H9 (cell line): ENCODE data around the gene ITPA. TPM values are rescaled to one million over a fixed set of nuclear protein-coding genes. Genes with fewer than 3 reads are reported as not detected.

Experiments used
- DNase-seq: peaks from one replicate; pipeline ENCODE4 v3.0.0-alpha.2; 2017
- H2AFZ ChIP-seq: one replicate; pipeline ENCODE4 v1.6.1; 2013; ENCODE audit warnings: mild to moderate bottlenecking, low read length, control low read depth, moderate library complexity
- H2AK5ac ChIP-seq: 2 replicates; pipeline ENCODE4 v1.6.1; 2013; ENCODE audit warnings: low read length, control low read depth, mixed read lengths; ENCODE audit not compliant: insufficient read length
- H2BK120ac ChIP-seq: one replicate; pipeline ENCODE4 v1.6.1; 2013; ENCODE audit warnings: low read depth, mild to moderate bottlenecking, low read length, control low read depth, inconsistent platforms; ENCODE audit not compliant: poor library complexity, severe bottlenecking
- H2BK12ac ChIP-seq: 2 replicates; pipeline ENCODE4 v1.6.1; 2013; ENCODE audit warnings: low read length, control low read depth, mixed read lengths, low read depth; ENCODE audit not compliant: insufficient read length
- H2BK15ac ChIP-seq: 2 replicates; pipeline ENCODE4 v1.6.1; 2013; ENCODE audit warnings: low read depth, low read length, control low read depth
- H2BK20ac ChIP-seq: one replicate; pipeline ENCODE4 v1.6.1; 2013; ENCODE audit warnings: low read depth, mild to moderate bottlenecking, low read length, control low read depth, inconsistent platforms; ENCODE audit not compliant: poor library complexity, severe bottlenecking
- H2BK5ac ChIP-seq: 2 replicates; pipeline ENCODE4 v1.6.1; 2013; ENCODE audit warnings: low read length, control low read depth, mixed read lengths; ENCODE audit not compliant: insufficient read length
- H3K14ac ChIP-seq: 2 replicates; pipeline ENCODE4 v1.6.1; 2013; ENCODE audit warnings: low read length, control low read depth; ENCODE audit not compliant: insufficient read depth
- H3K18ac ChIP-seq: 2 replicates; pipeline ENCODE4 v1.6.1; 2013; ENCODE audit warnings: low read depth, mild to moderate bottlenecking, mixed read lengths, low read length, control low read depth; ENCODE audit not compliant: insufficient read length
- H3K23ac ChIP-seq: 2 replicates; pipeline ENCODE4 v1.6.1; 2013; ENCODE audit warnings: low read length, control low read depth, mixed read lengths, low read depth; ENCODE audit not compliant: insufficient read length
- H3K23me2 ChIP-seq: 2 replicates; pipeline ENCODE4 v1.6.1; 2013; ENCODE audit warnings: low read depth, mild to moderate bottlenecking, mixed read lengths, low read length, control low read depth; ENCODE audit not compliant: insufficient read length, poor library complexity, severe bottlenecking
- H3K27ac ChIP-seq: 2 replicates; pipeline ENCODE4 v1.5.1; 2013; ENCODE audit warnings: low read length, control low read depth, mixed read lengths, low read depth; ENCODE audit not compliant: insufficient read length
- H3K27me3 ChIP-seq: 2 replicates; pipeline ENCODE4 v1.6.1; 2013; ENCODE audit warnings: low read length, control low read depth, inconsistent platforms; ENCODE audit not compliant: insufficient read depth
- H3K4ac ChIP-seq: 2 replicates; pipeline ENCODE4 v1.6.1; 2013; ENCODE audit warnings: low read depth, mild to moderate bottlenecking, control low read depth, inconsistent platforms, low read length, moderate library complexity
- H3K4me1 ChIP-seq: 2 replicates; pipeline ENCODE4 v1.6.1; 2013; ENCODE audit warnings: low read length, control low read depth, inconsistent platforms; ENCODE audit not compliant: insufficient read depth
- H3K4me2 ChIP-seq: 2 replicates; pipeline ENCODE4 v1.6.1; 2013; ENCODE audit warnings: low read length, control low read depth, mixed read lengths; ENCODE audit not compliant: insufficient read length, insufficient read depth
- H3K56ac ChIP-seq: 2 replicates; pipeline ENCODE4 v1.6.1; 2013; ENCODE audit warnings: low read depth, mild to moderate bottlenecking, mixed read lengths, low read length, control low read depth; ENCODE audit not compliant: insufficient read length
- H3K79me1 ChIP-seq: 2 replicates; pipeline ENCODE4 v1.6.1; 2013; ENCODE audit warnings: low read depth, mild to moderate bottlenecking, moderate library complexity, low read length, control low read depth, inconsistent platforms; ENCODE audit not compliant: insufficient read depth, poor library complexity, severe bottlenecking
- H3K79me2 ChIP-seq: 2 replicates; pipeline ENCODE4 v1.6.1; 2013; ENCODE audit warnings: low read length, control low read depth, inconsistent platforms; ENCODE audit not compliant: insufficient read depth
- H3K9ac ChIP-seq: 2 replicates; pipeline ENCODE4 v1.6.1; 2013; ENCODE audit warnings: low read length, control low read depth, mixed read lengths; ENCODE audit not compliant: insufficient read length; ENCODE audit errors: extremely low read depth
- H3K9me3 ChIP-seq: one replicate; pipeline ENCODE4 v1.6.1; 2013; ENCODE audit warnings: low read depth, low read length, inconsistent platforms; ENCODE audit not compliant: control insufficient read depth
- H3T11ph ChIP-seq: one replicate; pipeline ENCODE4 v1.6.1; 2013; ENCODE audit warnings: mild to moderate bottlenecking, low read length, control low read depth, inconsistent platforms
- H4K20me1 ChIP-seq: one replicate; pipeline ENCODE4 v1.6.1; 2013; ENCODE audit not compliant: control insufficient read depth, insufficient read length, insufficient read depth
- H4K5ac ChIP-seq: 2 replicates; pipeline ENCODE4 v1.6.1; 2013; ENCODE audit warnings: low read depth, mild to moderate bottlenecking, mixed read lengths, low read length, control low read depth; ENCODE audit not compliant: insufficient read length
- H4K8ac ChIP-seq: replicated peaks from 2 replicates; pipeline ENCODE4 v1.6.1; 2013; ENCODE audit warnings: low read length, control low read depth, mixed read lengths, low read depth; ENCODE audit not compliant: insufficient read length
- H4K91ac ChIP-seq: 2 replicates; pipeline ENCODE4 v1.6.1; 2013; ENCODE audit warnings: low read depth, mild to moderate bottlenecking, moderate library complexity, mixed read lengths, low read length, control low read depth; ENCODE audit not compliant: insufficient read length
- H3K27ac Mint-ChIP-seq, 3 experiments: 2 replicates in 2 of 3; 3 replicates in 1 of 3; pipeline ENCODE4 v1.8.0; 2020 to 2021; ENCODE audit warnings: mixed read lengths in 3 of 3, mild to moderate bottlenecking in 1 of 3, moderate library complexity in 1 of 3
- H3K27me3 Mint-ChIP-seq: 2 replicates; pipeline ENCODE4 v1.8.0; 2021; ENCODE audit warnings: low read depth, mild to moderate bottlenecking, moderate library complexity, mixed read lengths
- H3K36me3 Mint-ChIP-seq, 3 experiments: 2 replicates in 2 of 3; 3 replicates in 1 of 3; pipeline ENCODE4 v1.8.0; 2020 to 2021; ENCODE audit warnings: low read depth in 3 of 3, mixed read lengths in 3 of 3; ENCODE audit not compliant: insufficient read depth in 1 of 3
- H3K4me1 Mint-ChIP-seq, 2 experiments: 2 replicates each; pipeline ENCODE4 v1.8.0; 2020; ENCODE audit warnings: mixed read lengths in 2 of 2
- H3K4me3 Mint-ChIP-seq, 2 experiments: 2 replicates in 1 of 2; 3 replicates in 1 of 2; pipeline ENCODE4 v1.8.0; 2020 to 2021; ENCODE audit warnings: mild to moderate bottlenecking in 2 of 2, mixed read lengths in 2 of 2, moderate library complexity in 1 of 2
- H3K9me3 Mint-ChIP-seq, 2 experiments: 2 replicates in 1 of 2; 3 replicates in 1 of 2; pipeline ENCODE4 v1.8.0; 2020; ENCODE audit warnings: mild to moderate bottlenecking in 2 of 2, mixed read lengths in 2 of 2, moderate library complexity in 1 of 2
- CTCF ChIP-seq: fragments of 200-600 bp; sonication (generic); conservative IDR thresholded peaks from 3 replicates; pipeline ENCODE4 v1.8.0; 2021; ENCODE audit warnings: antibody characterized with exemption, mild to moderate bottlenecking
- WGBS: extraction: QIAGEN DNeasy Blood & Tissue Kit; methylation state at CpG from one replicate; pipeline ENCODE4 v1.1.7; 2013; ENCODE audit warnings: missing lambda C conversion rate, low lambda C conversion rate, mixed read lengths; ENCODE audit not compliant: insufficient read length; ENCODE audit errors: extremely low coverage; 5-methylcytosine and 5-hydroxymethylcytosine counted together
- total RNA-seq: library from RNA; stranded (reverse); gene quantifications from 2 replicates; pipeline ENCODE4 v1.2.1, GENCODE V29; 2021

ITPA gene
- total RNA-seq, 1 experiment from 2014 or later, result 74.5 TPM

- Histone ChIP-seq H3K27me3 (no peaks in the 10 kb centered on the region), H2BK5ac (no peak overlapping the region), H3K4me1 (no peaks in the 10 kb centered on the region), H4K5ac (no peak overlapping the region), H3K79me1 (no peaks in the 10 kb centered on the region), H3K9me3 (no peaks in the 10 kb centered on the region), H3K23me2 (no peaks in the 10 kb centered on the region), H2AK5ac (no peak overlapping the region), H2BK120ac (no peak overlapping the region), H3K4ac (no peak overlapping the region), H3K4me2 (no peak overlapping the region), H3K79me2 (no peaks in the 10 kb centered on the region), H4K8ac (no peak overlapping the region), H3K27ac (no peak overlapping the region), H3T11ph (no peak overlapping the region), H3K9ac (no peak overlapping the region), H3K56ac (no peak overlapping the region), H2BK20ac (no peak overlapping the region), H2BK12ac (no peak overlapping the region), H3K14ac (no peak overlapping the region), H4K20me1 (no peaks in the 10 kb centered on the region), H3K18ac (no peak overlapping the region), H4K91ac (no peak overlapping the region), H2AFZ (no peak overlapping the region), H2BK15ac (no peak overlapping the region), H3K23ac (no peak overlapping the region)
- no peaks in the 10 kb centered on the region for H3K4me1 Mint-ChIP-seq
- TF ChIP-seq CTCF, result peak; percentile 17; the same call in 1 of the 3 replicates
- WGBS, result no CpG with 5 or more reads among the region's 5 CpGs
- no peaks in the 10 kb centered on the region for H3K27me3 Mint-ChIP-seq
- DNase-seq, result no peak
- H3K9me3 Mint-ChIP-seq, result no peaks in the 10 kb centered on the region
- H3K27ac Mint-ChIP-seq, result no peak overlapping the region
- H3K36me3 Mint-ChIP-seq, result peaks cover 1 to 23% (median 13%) of the 10 kb centered on the region in 3 experiments; a peak in 4 of 7 replicates
- no peak overlapping the region for H3K4me3 Mint-ChIP-seq
Observed at GRCh38 chr20:3258429-3258828, 49.1 kb downstream of the ITPA start.
